HG03139 (cell line): ENCODE measurements around the gene AIFM2.
"Not testable (repeated sequence)": the region's sequence is repeated elsewhere in the genome, so short reads cannot be mapped to it uniquely, and the experiment has no call there.

Experiments
- ATAC-seq: cut with Tn5 transposase; IDR thresholded peaks from one replicate; pipeline ENCODE4 v1.9.1; 2021; ENCODE audit not compliant: unreplicated experiment

Gene AIFM2

GRCh38 chr10:70096016-70096704, 36.5 kb downstream of the AIFM2 start:
- no peak for ATAC-seq

GRCh38 chr10:70094250-70094649, 38.4 kb downstream of the AIFM2 start:
- ATAC-seq, result no peak

- ATAC-seq, result no peak
Measured at GRCh38 chr10:70093335-70093944, 39.2 kb downstream of the AIFM2 start.

- no peak for ATAC-seq
Measured at GRCh38 chr10:70092389-70092718, 40.3 kb downstream of the AIFM2 start.

GRCh38 chr10:70090951-70091350, 41.7 kb downstream of the AIFM2 start:
- ATAC-seq, result no peak

GRCh38 chr10:70090013-70090412, 42.6 kb downstream of the AIFM2 start:
- no peak for ATAC-seq

GRCh38 chr10:70088308-70088698, 44.3 kb downstream of the AIFM2 start:
- ATAC-seq, result no peak

GRCh38 chr10:70087616-70088307, 44.9 kb downstream of the AIFM2 start:
- ATAC-seq, result no peak

- ATAC-seq, result no peak
Measured at GRCh38 chr10:70085975-70086613, 46.5 kb downstream of the AIFM2 start.

GRCh38 chr10:70084189-70084588, 48.4 kb downstream of the AIFM2 start:
- ATAC-seq, result no peak

GRCh38 chr10:70080789-70081188, 51.8 kb downstream of the AIFM2 start:
- not testable (repeated sequence) for ATAC-seq

- no peak for ATAC-seq
Measured at GRCh38 chr10:70078937-70079336, 53.7 kb downstream of the AIFM2 start.

- ATAC-seq, result no peak
Measured at GRCh38 chr10:70078329-70078728, 54.3 kb downstream of the AIFM2 start.

- no peak for ATAC-seq
Measured at GRCh38 chr10:70074971-70075370, 57.7 kb downstream of the AIFM2 start.

GRCh38 chr10:70074165-70074564, 58.5 kb downstream of the AIFM2 start:
- no peak for ATAC-seq

- ATAC-seq, result no peak
Measured at GRCh38 chr10:70070834-70071233, 61.8 kb downstream of the AIFM2 start.

- ATAC-seq, result no peak
Measured at GRCh38 chr10:70069346-70069745, 63.3 kb downstream of the AIFM2 start.

- no peak for ATAC-seq
Measured at GRCh38 chr10:70068925-70069324, 63.7 kb downstream of the AIFM2 start.

GRCh38 chr10:70067586-70067985, 65.0 kb downstream of the AIFM2 start:
- no peak for ATAC-seq

- ATAC-seq, result no peak
Measured at GRCh38 chr10:70066190-70066589, 66.4 kb downstream of the AIFM2 start.

- ATAC-seq, result no peak
Measured at GRCh38 chr10:70064486-70064885, 68.1 kb downstream of the AIFM2 start.
